Testis (tissue), 2 donors: Measurements from ENCODE around the gene TFEC.

ENCODE experiments used
- CTCF ChIP-seq, 3 experiments: fragments of 450-650 bp in 2 of 3; fragments of 200-600 bp in 1 of 3; sonication (generic) in 1 of 3; IDR thresholded peaks; one replicate each; pipeline ENCODE4 v1.5.1; 2016 to 2019; ENCODE audit warnings: antibody characterized with exemption in 3 of 3, mild to moderate bottlenecking in 2 of 3, moderate library complexity in 1 of 3
- POLR2A ChIP-seq: fragments of 450-650 bp; IDR thresholded peaks from one replicate; pipeline ENCODE4 v1.6.1; 2017; ENCODE audit warnings: antibody characterized with exemption, mild to moderate bottlenecking, moderate library complexity

- TF ChIP-seq CTCF (IDR thresholded peaks at IDR 0.05) (no peak), POLR2A (no peak)
Measured at GRCh38 chr7:115980159-115980558, 50.4 kb downstream of the TFEC start.
